22Rv1 (cell line): ENCODE data around the gene RFK.

Experiments
- H3K27ac ChIP-seq: fragments of 450-650 bp; 2 replicates; pipeline ENCODE4 v1.5.1; 2017
- CTCF ChIP-seq: fragments of 450-650 bp; IDR thresholded peaks from 2 replicates; pipeline ENCODE4 v1.5.1; 2017; ENCODE audit warnings: mild to moderate bottlenecking
- ZFX ChIP-seq: fragments of 450-650 bp; IDR thresholded peaks from 2 replicates; pipeline ENCODE4 v1.6.1; 2017; ENCODE audit warnings: antibody characterized with exemption, borderline replicate concordance

Gene RFK

GRCh38 chr9:76352026-76352620 lies 42.1 kb downstream of the RFK start:
- H3K27ac ChIP-seq: no peak overlapping the region
- TF ChIP-seq ZFX: no peak
- TF ChIP-seq CTCF: no peak

- TF ChIP-seq ZFX: no peak
- no peak for TF ChIP-seq CTCF
Observed at GRCh38 chr9:76351006-76351405, 43.2 kb downstream of the RFK start.

GRCh38 chr9:76349865-76350264 lies 44.4 kb downstream of the RFK start:
- TF ChIP-seq CTCF (no peak), ZFX (no peak)
- no peak overlapping the region for H3K27ac ChIP-seq

More at GRCh38 chr9:76351006-76351405, 43.2 kb downstream of the RFK start:
- no peak overlapping the region for H3K27ac ChIP-seq

- no peak overlapping the region for H3K27ac ChIP-seq
- no peak for TF ChIP-seq ZFX
- TF ChIP-seq CTCF: no peak
Observed at GRCh38 chr9:76342858-76343257, 51.4 kb downstream of the RFK start.

GRCh38 chr9:76342201-76342600 lies 52.0 kb downstream of the RFK start:
- H3K27ac ChIP-seq: no peak overlapping the region
- no peak for TF ChIP-seq CTCF
- TF ChIP-seq ZFX: no peak

GRCh38 chr9:76341616-76342015 lies 52.6 kb downstream of the RFK start:
- TF ChIP-seq CTCF (no peak), ZFX (no peak)

GRCh38 chr9:76338418-76338817 lies 55.8 kb downstream of the RFK start:
- TF ChIP-seq CTCF (no peak), ZFX (no peak)
- no peak overlapping the region for H3K27ac ChIP-seq

More at GRCh38 chr9:76341616-76342015, 52.6 kb downstream of the RFK start:
- no peak overlapping the region for H3K27ac ChIP-seq
